Heart right ventricle (tissue), 16 donors: ENCODE measurements around the gene IGSF21. TPM values are rescaled to one million over a fixed set of nuclear protein-coding genes. Genes with fewer than 3 reads are reported as not detected.
A peak's percentile ranks its signal among the peaks of the same experiment; 100 is the strongest.

Experiments used
- ATAC-seq, 8 donors: fragments of 200-7000 bp; cut with Tn5 transposase; one replicate each; pipeline ENCODE4 v1.9.1; 2020; ENCODE audit warnings: mild to moderate bottlenecking in 8 of 8, moderate library complexity in 8 of 8, moderate number of reproducible peaks in 1 of 8
- DNase-seq, 2 donors: peaks; one replicate each; pipeline ENCODE4 v3.0.0-alpha.2; 2020
- H3K27ac ChIP-seq, 10 donors: fragments of 200-600 bp; sonication (generic) in 2 of 10; one replicate each; pipeline versions ENCODE4 v1.5.0 to v1.8.0; 2020 to 2022; ENCODE audit warnings: mild to moderate bottlenecking in 3 of 10
- H3K27me3 ChIP-seq, 7 donors: fragments of 200-600 bp; one replicate each; pipeline ENCODE4 v1.8.0; 2021 to 2022; ENCODE audit warnings: mild to moderate bottlenecking in 2 of 7
- H3K36me3 ChIP-seq, 9 donors: fragments of 200-600 bp; sonication (generic) in 1 of 9; one replicate each; pipeline versions ENCODE4 v1.5.0 to v1.8.0; 2020 to 2022; ENCODE audit warnings: mild to moderate bottlenecking in 2 of 9
- H3K4me1 ChIP-seq, 9 donors: fragments of 200-600 bp; sonication (generic) in 1 of 9; one replicate each; pipeline versions ENCODE4 v1.5.0 to v1.8.0; 2020 to 2022; ENCODE audit warnings: mild to moderate bottlenecking in 4 of 9
- H3K4me3 ChIP-seq, 10 donors: fragments of 200-600 bp; sonication (generic) in 2 of 10; one replicate each; pipeline versions ENCODE4 v1.5.0 to v1.8.0; 2020 to 2022; ENCODE audit warnings: mild to moderate bottlenecking in 7 of 10, moderate library complexity in 2 of 10
- H3K9me3 ChIP-seq, 11 donors: fragments of 200-600 bp in 10 of 11; sonication (generic) in 2 of 11; one replicate each; pipeline versions ENCODE4 v1.5.0 to v1.8.0; 2013 to 2022; ENCODE audit warnings: mild to moderate bottlenecking in 2 of 11, control low read depth in 1 of 11, moderate library complexity in 1 of 11
- WGBS, 2 donors: extraction: QIAGEN DNeasy Blood & Tissue Kit; methylation state at CpG; one replicate each; pipeline ENCODE4 v1.1.7; 2013; ENCODE audit warnings: inconsistent platforms in 1 of 2; 5-methylcytosine and 5-hydroxymethylcytosine counted together
- intact Hi-C, 10 donors: fragments of 100-400 bp; cut with DNase I; formaldehyde crosslinking; loops; one replicate each; pipeline versions ENCODE4 v1.11.1 to v1.14.2; 2022
- polyA plus RNA-seq, 2 donors: library from polyadenylated mRNA; stranded (reverse); fragments of 200-250 nt; gene quantifications; one replicate each; pipeline ENCODE4 v1.2.3, GENCODE V29; 2013
- total RNA-seq, 10 donors: library from RNA; stranded (reverse); fragmentation: NEBNext Ultra II Directional in 3 of 10; extraction: Animal tissue kit (Norgen Biotek cat#: 25700) in 3 of 10; gene quantifications; one replicate each; pipeline versions ENCODE4 v1.2.1 to v1.2.4, GENCODE V29; 2021 to 2023
- TF ChIP-seq, protein P1 (sequence below), 9 donors: fragments of 200-600 bp; sonication (generic) in 2 of 9; IDR thresholded peaks; one replicate each; pipeline versions ENCODE4 v1.5.0 to v1.8.0; 2021 to 2022; ENCODE audit warnings: antibody characterized with exemption in 9 of 9, mild to moderate bottlenecking in 5 of 9, moderate library complexity in 1 of 9
- donor health status: Arrhythmogenic right ventricular cardiomyopathy.
- donor health status: ischemic (EF 13 %, LVEDD 7.1; RV severe dilation, severe dysfunction).
- donor health status: healthy with polysubstance abuse.
- donor health status: DM: no; HTN: yes; CAD: no.
- donor health status: DM: no; HTN: no; CAD: no.
- donor health status: ischemic (EF 25% LVEDD 6.9; RV normal size, moderate dysfunction).
- donor health status: ischemic (EF 25% LVEDD 5.7; RV mildly dilated, moderate dysfunction).
- donor health status: healthy.
- donor health status: DM: yes; HTN: yes; CAD: no.
- donor health status: Ischemic cardiomyopathy.
- donor health status: ischemic (EF 35%, LVEDD 5.7; RV mildly dilated, moderate dysfunction).
- donor health status: nonischemic (EF 11% LVEDD 7.7; RV severe dilation, severe dysfunction).
- donor health status: DM: yes; HTN: yes; CAD: no.
- donor health status: PGD.
- donor health status: ischemic (EF 29% LVEDD 5.4; RV normal size, mild dysfunction).
- donor health status: nonischemic (EF 23%, LVEDD 6.1; RV moderate dilation, normal function).

IGSF21 gene
- total and polyA plus RNA-seq, 12 donors = 0.13 to 1.6 (median 0.51) TPM; not detected in 1

DNA sequence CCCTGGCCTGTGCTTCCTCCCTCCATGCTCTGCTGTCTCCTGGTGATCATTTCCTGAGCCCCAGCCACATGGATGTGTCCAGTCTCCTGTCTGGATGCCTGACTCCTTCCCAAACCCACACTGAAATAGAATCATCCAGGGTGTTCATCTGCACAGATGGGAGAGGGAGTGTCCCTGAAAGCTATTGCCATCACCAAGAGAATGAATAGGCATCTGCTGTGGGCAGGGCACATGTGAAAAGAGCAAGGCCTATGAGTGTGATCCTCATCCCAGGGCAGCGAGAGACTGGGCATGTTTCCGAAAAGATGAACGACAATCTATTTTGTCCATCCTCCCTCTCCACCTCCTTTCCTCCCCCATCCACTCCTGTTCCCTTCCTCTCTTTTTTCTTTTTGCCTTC, 5.0 kb downstream of the IGSF21 start:
- 87 to 88% methylated on average over 3 of the region's 3 CpGs for WGBS, 2 donors
- intact Hi-C loops = no loop called here
- H3K4me1 ChIP-seq = peaks cover 0 to 26% (median 16%) of the 10 kb centered on the region in 9 donors
- peaks cover 26 to 97% (median 88%) of the 10 kb centered on the region in 7 donors for H3K27me3 ChIP-seq
- TF ChIP-seq, protein P1, sequence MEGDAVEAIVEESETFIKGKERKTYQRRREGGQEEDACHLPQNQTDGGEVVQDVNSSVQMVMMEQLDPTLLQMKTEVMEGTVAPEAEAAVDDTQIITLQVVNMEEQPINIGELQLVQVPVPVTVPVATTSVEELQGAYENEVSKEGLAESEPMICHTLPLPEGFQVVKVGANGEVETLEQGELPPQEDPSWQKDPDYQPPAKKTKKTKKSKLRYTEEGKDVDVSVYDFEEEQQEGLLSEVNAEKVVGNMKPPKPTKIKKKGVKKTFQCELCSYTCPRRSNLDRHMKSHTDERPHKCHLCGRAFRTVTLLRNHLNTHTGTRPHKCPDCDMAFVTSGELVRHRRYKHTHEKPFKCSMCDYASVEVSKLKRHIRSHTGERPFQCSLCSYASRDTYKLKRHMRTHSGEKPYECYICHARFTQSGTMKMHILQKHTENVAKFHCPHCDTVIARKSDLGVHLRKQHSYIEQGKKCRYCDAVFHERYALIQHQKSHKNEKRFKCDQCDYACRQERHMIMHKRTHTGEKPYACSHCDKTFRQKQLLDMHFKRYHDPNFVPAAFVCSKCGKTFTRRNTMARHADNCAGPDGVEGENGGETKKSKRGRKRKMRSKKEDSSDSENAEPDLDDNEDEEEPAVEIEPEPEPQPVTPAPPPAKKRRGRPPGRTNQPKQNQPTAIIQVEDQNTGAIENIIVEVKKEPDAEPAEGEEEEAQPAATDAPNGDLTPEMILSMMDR (IDR thresholded peaks at IDR 0.05) = no peak
- no peak overlapping the region for H3K4me3 ChIP-seq
- no peaks in the 10 kb centered on the region for H3K9me3 ChIP-seq
- no peak for ATAC-seq
- no peak for DNase-seq
- H3K36me3 ChIP-seq = no peaks in the 10 kb centered on the region
- H3K27ac ChIP-seq = no peak overlapping the region

DNA sequence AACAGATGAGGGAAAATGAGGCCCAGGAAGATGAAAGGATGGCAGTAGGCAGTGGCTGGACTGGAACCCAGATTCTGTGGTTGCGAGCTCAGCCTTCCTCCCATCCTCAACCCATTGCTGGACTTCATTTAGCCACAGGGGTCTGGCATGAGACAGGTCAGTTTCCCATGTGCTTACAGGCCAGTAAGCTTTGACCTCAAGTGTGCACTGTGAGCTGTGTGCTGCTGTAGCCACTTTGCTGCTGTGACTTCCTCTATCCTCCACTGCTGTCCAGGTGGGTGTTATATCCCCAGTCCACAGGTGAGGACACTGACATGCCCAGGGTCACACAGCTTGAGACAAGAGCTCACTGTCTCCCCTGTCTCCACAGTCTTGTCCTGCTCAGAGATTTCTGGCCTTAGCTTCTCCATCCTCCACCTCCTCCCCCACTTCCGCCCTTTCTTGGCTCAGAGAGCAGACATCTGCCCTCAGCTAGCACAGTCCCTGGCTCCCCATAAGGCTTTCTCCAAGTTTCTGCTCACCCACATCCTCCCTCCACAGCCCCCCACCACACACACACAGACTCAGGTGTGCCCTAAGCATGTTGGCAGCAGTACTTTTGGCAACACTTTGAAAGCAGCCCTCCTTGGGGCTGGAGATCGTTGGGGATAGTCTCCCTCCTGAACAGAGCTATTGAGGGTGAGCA, 7.3 kb downstream of the IGSF21 start:
- Histone ChIP-seq H3K27ac (no peak overlapping the region), H3K9me3 (no peaks in the 10 kb centered on the region), H3K27me3 (peaks cover 13 to 97% (median 79%) of the 10 kb centered on the region in 7 donors), H3K4me3 (no peak overlapping the region), H3K36me3 (no peaks in the 10 kb centered on the region), H3K4me1 (peaks cover 0 to 17% (median 12%) of the 10 kb centered on the region in 9 donors)
- no peak for DNase-seq
- intact Hi-C loops = no loop called here
- no peak for ATAC-seq
- WGBS, 2 donors = 62 to 80% methylated on average over 3 of the region's 3 CpGs
- TF ChIP-seq, protein P1 (IDR thresholded peaks at IDR 0.05) = no peak

DNA sequence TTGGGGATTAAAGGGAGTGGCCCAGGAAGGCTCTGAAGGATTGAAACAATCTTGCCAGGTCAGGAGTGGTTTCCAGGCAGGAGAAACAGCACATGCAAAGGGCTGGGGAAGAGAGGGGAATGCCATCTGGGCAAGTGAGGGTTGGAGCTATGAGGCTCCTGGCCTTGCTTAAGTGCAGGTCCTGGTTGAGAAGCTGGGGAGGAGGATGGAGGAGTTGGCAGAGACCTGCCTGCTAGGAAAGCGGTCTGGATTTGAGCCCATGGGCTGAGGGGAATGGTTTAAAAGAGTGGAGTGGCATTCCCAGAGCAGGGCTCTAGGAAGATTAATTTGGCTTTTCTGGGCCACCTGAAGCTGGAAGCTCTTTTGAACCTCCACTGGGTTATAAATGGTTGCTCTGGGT, 9.2 kb downstream of the IGSF21 start:
- no peaks in the 10 kb centered on the region for H3K36me3 ChIP-seq
- no peak overlapping the region for H3K27ac ChIP-seq
- 88 to 92% methylated on average over 1 of the region's 1 CpG for whole genome bisulfite sequencing, 2 donors
- ATAC-seq (no peak), DNase-seq (no peak)
- H3K4me3 ChIP-seq = no peak overlapping the region
- H3K9me3 ChIP-seq = no peaks in the 10 kb centered on the region
- TF ChIP-seq, protein P1 (IDR thresholded peaks at IDR 0.05) = no peak
- H3K27me3 ChIP-seq = peaks cover 2 to 97% (median 73%) of the 10 kb centered on the region in 7 donors
- no peaks in the 10 kb centered on the region for H3K4me1 ChIP-seq
- intact Hi-C loops = no loop called here

DNA sequence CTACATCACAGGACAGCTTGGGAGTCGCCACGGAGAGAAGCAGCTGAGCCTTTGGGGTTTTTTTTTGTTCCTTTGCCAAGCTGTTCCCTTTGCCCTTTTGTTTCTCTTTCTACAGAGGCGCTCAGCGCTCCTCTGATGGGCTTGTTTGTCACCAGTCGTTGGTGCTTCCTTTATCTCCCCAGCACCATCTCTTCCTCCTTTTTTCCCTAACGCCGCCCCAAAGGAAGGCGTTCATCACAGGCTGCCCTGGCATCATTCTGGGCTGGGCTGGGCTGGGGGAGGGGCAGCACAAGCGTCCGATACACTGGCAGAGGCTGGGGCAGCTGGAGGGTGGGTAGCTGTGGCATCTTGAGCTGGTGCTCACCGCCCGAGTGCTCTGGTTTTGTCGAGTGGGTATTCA, 10.5 kb downstream of the IGSF21 start:
- Histone ChIP-seq H3K27me3 (peaks cover 0 to 97% (median 62%) of the 10 kb centered on the region in 7 donors), H3K4me3 (no peak overlapping the region), H3K4me1 (no peaks in the 10 kb centered on the region), H3K36me3 (no peaks in the 10 kb centered on the region), H3K27ac (peak overlapping the region in 1 of 10 donors; percentile 31), H3K9me3 (no peaks in the 10 kb centered on the region)
- TF ChIP-seq, protein P1 (IDR thresholded peaks at IDR 0.05) = no peak
- 41 to 48% methylated on average over 13 of the region's 13 CpGs for WGBS, 2 donors
- intact Hi-C loops = no loop called here
- ATAC-seq = peak; percentile 46 to 78 (median 69)
- peak in 1 of 2 donors; percentile 37 for DNase-seq
